Ramos (cell line): ENCODE data around the gene ZAR1L.

Source experiments
- in situ Hi-C: fragments of 300-500 bp; cut with MboI; formaldehyde crosslinking; loops from one replicate; pipeline ENCODE4 v1.14.3; 2022; ENCODE audit warnings: low sequenced_read_pairs; ENCODE audit not compliant: unreplicated experiment

Gene ZAR1L

DNA sequence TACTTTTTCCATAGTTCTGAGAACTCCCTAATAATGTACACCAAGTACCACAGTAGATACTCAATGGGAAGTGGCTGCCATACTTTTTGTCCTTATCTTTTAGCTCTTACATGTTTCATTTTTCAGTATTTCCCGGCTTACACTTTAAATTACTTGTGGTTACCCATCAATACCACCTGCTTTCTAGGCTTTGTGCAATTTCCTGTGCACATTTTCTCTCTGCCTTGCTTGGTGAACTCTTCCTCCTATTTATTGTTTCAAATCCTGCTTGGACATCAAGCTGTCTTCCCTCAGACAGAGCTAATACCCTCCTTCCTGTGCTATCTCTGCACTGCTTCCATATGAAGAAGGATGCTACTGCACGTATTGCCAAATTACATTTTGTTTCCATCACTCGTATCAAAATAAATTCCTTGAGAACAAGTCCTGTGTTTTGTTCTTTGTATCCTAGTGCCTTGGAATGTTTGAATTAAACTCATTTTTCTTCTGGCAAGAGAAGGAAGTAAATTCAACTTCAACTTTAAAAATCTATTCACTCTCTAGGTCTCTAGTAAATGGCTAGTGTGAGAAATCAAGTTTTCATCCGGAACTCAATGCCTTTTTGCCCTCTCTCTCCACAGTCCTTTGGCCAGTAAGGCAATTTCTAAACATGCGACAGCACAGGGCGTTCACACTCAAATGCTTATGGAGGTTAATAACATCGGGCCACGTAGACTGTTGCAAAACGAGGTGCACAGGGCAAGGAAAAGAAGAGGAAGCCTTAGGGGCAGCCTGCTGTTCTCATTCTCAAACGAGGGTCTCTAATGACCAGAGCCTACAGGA, 5.6 kb downstream of the ZAR1L start:
- in situ Hi-C loops = loop anchor here (10.0 kb wide), 1 partner anchor 285 kb away; no protein-coding TSS in a partner anchor

GRCh38 chr13:32305646-32306045, 9.5 kb downstream of the ZAR1L start:
- in situ Hi-C loops = no loop called here

DNA sequence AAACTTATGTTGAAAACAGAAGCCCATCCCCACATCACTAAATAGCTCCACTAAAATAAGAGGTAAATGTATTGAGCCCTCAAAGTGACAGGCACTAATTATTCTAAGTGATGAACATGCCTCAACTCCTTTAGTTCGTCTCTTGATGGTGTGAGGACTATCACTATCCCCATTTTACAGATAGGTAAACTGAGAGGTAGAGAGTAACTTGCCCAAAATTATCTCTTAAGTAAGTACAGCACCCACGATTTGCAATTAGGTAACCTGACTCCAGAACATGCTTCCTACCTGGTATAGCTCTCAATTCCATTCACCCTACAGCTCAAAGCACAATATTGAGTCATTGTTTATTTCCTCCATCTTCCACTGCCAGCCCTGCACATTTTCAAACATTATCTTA, 12.7 kb downstream of the ZAR1L start:
- in situ Hi-C loops = no loop called here

GRCh38 chr13:32300920-32301319, 14.2 kb downstream of the ZAR1L start:
- in situ Hi-C loops = no loop called here

DNA sequence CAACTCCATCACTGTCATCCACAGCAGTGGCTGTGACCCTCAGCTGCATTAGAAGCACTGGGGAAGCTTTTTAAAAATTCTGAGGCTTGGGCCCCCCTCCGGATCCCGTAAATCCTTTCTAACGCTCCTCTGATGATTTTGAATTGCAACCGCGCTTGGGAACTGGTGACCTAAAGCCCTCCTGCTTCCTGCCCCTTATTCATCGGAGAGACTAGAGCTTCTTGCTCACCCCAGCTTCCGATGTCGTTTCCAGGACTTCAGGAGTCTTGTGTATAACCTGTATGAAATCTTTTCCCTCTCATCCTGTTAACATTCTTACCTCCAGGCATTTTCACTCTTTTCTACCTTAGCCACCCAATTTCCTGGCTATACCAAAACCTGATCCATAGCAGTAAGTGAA, 14.8 kb downstream of the ZAR1L start:
- in situ Hi-C loops = no loop called here

DNA sequence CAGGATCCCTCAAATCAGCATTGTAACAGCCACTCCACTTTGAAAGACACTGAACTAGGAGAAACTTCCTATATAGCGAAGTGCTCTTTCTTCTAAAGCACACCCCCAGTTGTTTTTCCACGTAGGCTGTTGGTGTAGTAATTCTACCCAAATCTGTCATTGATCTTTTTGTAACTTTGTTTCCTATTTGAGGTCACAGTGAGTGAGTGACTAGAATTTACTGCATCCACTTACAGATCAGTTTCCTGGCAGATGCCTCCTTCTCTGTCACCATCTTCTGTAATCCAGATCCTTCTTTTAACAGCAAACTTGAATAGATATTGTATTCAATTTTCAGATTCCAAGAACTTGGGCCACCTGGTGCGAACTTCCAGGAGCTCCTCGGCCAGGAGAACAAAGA, 15.3 kb downstream of the ZAR1L start:
- in situ Hi-C loops = no loop called here

DNA sequence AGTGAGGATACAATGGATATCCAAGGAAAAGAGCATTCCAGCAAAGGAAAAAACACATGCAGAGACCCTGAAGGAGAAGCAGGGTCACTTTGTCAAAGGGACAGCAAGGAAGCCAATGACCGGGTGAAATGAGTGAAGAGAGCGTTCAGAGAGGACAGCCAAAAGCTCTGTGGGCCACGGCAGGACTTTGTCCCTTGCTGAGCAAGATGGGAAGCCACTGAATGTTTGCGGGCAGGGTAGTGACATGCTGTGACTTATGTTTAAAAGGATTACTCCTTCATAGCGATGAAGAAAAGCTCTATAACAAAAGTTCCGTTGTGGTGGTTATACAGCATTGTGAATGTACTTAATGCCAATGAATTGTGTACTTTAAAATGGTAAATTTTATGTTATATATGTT, 16.5 kb downstream of the ZAR1L start:
- in situ Hi-C loops = no loop called here

GRCh38 chr13:32297206-32297605, 18.0 kb downstream of the ZAR1L start:
- in situ Hi-C loops = no loop called here

- in situ Hi-C loops = no loop called here
Observed at GRCh38 chr13:32285633-32285965, 29.6 kb downstream of the ZAR1L start.

DNA sequence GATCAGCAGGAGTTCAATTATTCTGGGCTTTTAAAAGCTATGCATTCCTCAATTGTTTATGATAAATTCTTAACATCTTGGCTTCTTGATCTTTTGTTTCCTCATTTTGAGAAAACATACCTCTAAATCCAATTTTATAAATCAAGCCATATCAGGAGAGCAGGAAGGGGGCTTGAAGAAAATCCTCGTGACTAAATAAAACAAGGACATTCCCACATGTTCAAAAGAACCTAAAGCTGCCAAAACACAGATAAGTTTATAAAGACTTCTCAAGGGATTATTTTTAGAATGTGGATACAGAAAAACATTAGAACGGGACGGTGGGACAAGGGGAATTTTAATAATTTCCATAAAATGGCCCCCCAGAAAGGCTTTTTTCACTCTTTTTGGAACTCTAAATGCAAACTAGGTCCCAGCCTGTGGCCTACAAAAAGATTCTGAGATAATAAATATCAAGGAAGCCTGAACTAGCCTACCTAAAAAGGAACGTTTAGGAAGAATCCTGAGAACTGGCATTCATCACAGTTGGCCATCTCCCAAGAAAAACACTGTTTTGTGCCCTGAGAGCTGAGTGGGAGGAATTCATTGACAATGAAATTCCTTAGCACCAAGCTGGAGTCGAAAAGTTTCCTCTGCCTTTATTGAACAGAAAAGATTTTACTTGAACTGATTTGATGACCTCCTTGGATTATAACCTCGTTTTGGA, 30.1 kb downstream of the ZAR1L start:
- in situ Hi-C loops = no loop called here

- in situ Hi-C loops = no loop called here
Observed at GRCh38 chr13:32282096-32282711, 33.0 kb downstream of the ZAR1L start.

- in situ Hi-C loops = no loop called here
Observed at GRCh38 chr13:32281096-32281495, 34.1 kb downstream of the ZAR1L start.

DNA sequence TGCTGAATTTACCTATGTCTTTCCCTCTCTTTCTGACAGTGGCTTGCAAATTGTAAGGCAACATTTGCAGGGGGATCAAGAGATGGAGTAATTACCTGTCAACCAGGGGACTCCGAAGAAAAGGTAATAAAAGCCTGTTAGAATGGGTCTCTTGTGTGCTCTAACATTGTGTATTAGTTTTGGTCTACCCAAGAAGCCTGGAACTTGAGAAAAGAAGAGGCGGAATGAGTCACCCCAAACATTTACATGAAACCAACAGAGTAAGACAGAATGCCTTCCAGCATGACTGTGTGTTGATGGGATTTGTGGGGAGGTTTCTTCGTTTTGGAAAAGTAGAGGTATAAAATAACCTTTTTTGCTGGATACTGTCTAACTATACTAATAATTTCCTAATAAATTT, 36.7 kb downstream of the ZAR1L start:
- in situ Hi-C loops = no loop called here

DNA sequence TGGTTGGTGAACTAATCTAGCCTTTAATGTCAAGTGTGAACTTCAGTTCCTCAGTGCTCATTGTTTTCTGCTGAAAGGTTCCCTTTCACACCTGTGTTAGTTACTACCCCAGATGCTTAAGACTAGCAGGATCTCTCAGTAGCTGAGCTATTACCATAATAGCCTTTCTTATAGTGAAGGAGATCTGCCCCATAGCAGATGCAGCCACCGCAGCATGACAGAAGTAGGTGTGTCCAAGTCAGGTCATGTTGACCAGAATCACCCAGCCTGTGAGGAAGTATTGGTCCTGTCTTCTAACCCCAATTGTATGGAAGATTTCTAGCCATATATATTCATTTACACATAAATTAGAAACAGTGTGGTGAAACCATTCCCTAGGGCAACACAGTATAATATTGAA, 37.3 kb downstream of the ZAR1L start:
- in situ Hi-C loops = no loop called here

- in situ Hi-C loops = no loop called here
Observed at GRCh38 chr13:32272021-32272683, 43.0 kb downstream of the ZAR1L start.

DNA sequence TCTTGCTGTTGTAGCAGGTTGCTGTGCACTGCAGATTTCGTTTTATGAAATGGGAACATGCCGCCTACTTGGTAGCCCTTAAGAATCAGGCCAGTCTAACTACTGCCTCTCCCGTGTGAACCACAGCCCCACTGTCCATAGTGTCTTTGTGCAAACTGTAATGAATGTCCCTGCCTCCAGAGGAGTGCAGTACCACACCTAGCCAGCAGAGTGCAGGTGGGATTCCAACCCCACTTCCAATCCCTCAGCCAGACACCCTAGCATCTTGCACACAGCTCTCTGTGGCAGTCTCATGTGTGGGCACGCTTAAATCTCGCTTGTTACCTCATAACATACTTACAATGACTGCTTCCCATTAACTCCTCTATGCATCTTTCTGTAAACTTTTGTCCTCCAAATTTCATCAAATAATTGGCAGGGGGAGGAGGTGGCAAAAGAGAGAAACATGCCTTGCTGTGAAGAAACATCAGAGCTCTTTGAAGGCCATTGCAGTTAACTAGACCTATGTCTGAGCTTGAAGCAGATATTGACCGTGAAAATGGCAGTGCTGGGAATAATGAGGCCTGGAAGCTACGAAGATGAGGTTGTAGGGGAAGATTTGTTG, 47.2 kb downstream of the ZAR1L start:
- in situ Hi-C loops = no loop called here

DNA sequence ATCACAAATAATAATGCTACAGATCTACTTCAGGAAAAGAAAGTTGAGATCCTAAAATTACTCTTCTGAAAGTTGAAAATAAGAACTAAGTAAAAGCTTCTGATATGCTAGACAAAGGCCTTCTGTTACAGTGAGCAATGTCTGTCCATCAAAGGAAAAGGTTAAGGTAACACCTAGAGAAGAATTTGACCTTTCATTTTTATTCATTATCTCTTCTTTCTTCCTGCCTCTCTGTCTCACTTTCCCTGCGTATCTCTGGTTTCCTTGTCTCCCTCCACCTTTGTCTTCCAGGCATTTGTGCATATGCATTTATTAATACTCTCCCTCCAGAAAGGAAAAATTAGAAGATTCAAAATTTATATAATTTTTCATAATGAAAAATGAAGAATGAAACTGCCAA, 49.0 kb downstream of the ZAR1L start:
- in situ Hi-C loops = no loop called here

DNA sequence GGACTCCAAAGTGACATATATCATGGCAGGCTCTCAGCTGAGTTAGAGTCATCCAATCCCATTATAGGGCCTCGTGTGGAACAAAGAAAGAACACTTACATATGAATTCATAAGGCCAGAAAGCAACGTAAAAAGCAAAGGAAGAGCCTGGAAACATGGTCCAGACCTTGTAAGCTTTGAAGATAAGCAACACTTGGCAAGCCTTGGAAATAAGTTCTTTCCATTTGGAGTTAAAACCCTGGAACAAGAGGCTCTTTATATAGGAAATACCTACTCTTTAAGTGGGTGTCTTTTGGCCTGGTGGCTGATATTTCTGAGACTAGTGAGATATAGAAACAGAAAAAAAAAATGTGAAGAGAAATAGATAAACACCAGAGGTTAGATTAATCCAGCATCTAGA, 49.4 kb downstream of the ZAR1L start:
- in situ Hi-C loops = no loop called here

GRCh38 chr13:32264407-32264806, 50.8 kb downstream of the ZAR1L start:
- in situ Hi-C loops = no loop called here

DNA sequence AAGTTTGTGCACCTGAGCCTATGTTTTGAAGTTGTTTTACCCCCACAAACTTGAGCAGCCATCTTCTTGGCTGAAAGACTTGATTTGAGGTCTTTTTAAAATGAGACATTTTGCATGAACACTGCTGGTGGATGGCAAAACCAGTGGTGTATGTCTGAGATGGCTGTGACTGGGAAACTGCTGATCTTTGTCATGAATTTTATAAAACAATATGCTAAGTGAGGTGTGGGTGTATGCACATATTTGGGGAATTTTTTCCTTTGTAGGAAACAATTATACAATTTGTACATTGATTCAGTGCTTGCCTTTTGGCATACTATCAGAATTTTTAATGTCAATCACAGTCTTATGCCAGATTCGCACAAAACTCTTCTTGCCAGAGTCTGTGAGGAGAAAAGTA, 52.5 kb downstream of the ZAR1L start:
- in situ Hi-C loops = no loop called here

DNA sequence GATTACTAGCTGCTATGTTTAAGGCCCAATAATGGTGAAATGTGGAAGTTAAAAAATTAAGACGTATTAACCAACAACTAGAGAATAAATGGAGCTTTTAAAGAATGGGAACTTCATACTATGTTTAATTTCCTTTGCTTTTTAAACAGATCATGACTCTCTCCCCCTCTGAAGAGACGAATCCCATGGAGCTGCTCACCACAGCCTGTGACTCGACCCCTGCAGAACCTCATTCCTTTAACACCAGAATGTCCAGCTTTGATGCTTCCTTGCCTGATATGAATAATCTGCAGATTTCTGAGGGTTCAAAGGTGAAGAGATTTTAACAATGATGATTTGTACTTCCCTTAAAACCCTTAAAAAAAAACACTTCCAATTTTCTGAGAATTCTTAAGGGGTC, 53.0 kb downstream of the ZAR1L start:
- in situ Hi-C loops = no loop called here
